ENCODE measurements around the gene MARCHF4. TPM values are rescaled to one million over a fixed set of nuclear protein-coding genes. Genes with fewer than 3 reads are reported as not detected.

MARCHF4 gene
- total and polyA plus RNA-seq, 2 of the 8 experiments (the other 6 are each of a cell fraction or from before 2014, with no cell fraction given) = 1.9 to 2.9 TPM

DNA sequence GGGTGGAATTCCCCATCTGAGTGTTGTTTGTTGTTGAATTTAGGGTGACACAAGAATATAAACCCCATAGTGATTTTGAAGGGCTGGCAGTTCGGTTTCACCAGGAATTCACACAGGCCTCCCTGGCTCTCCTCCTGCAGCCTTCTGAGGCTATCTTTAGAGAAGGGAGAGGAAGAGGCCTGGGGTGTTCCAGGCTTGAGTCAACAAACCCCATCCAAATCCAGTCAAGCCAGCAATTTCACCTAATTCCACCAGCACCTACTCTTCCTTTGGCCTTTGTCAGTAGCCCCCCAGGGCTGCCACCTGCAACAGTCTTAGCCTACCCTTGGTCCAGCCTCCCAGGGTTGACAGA lies 32.0 kb downstream of the MARCHF4 start:
- Histone ChIP-seq H3K23ac (ENCODE audit: insufficient read length) (no peak overlapping the region), H2BK15ac (ENCODE audit: low read length) (peak overlapping the region; percentile 55; the same call in 1 of the 2 replicates), H2AK5ac (ENCODE audit: low read depth, low read length) (no peak overlapping the region), H2BK12ac (ENCODE audit: low read depth, low read length) (0 out of 2 replicates have a peak overlapping the region, but pooled peaks have one; percentile 69), H3K4me3 (ENCODE audit: extremely low read depth in 1 of 4, insufficient read depth in 2 of 4, low read depth in 3 of 4, low read length in 4 of 4) (no peak overlapping the region), H3K4ac (replicated peaks; ENCODE audit: insufficient read length, low read depth, low read length) (no peak overlapping the region), H3K4me1 (replicated peaks in 1 of 4; ENCODE audit: control insufficient read depth in 3 of 4, insufficient read depth in 4 of 4, low read length in 3 of 4) (peaks cover 9 to 31% (median 27%) of the 10 kb centered on the region in 4 experiments), H2BK120ac (replicated peaks; ENCODE audit: low read depth, low read length) (peak overlapping the region; percentile 8), H3K36me3 (ENCODE audit: control insufficient read depth in 2 of 4, insufficient read depth in 4 of 4, low read length in 3 of 4) (no peaks in the 10 kb centered on the region), H3K9me3 (ENCODE audit: insufficient read depth in 2 of 2, low read depth in 1 of 2, low read length in 1 of 2) (no peaks in the 10 kb centered on the region), H2BK20ac (ENCODE audit: low read length) (peak overlapping the region; percentile 72; the same call in 1 of the 2 replicates), H3K4me2 (ENCODE audit: insufficient read depth in 1 of 2, low read depth in 2 of 2, low read length in 2 of 2) (peak overlapping the region; percentile 30 to 46), H3K14ac (ENCODE audit: insufficient read length) (no peak overlapping the region), H3K79me1 (ENCODE audit: low read depth, low read length) (no peaks in the 10 kb centered on the region), H3K27me3 (replicated peaks in 1 of 4; ENCODE audit: control insufficient read depth in 3 of 4, extremely low read depth in 1 of 4, insufficient read depth in 3 of 4, low read length in 3 of 4) (no peaks in the 10 kb centered on the region), H3K56ac (replicated peaks; ENCODE audit: insufficient read length, low read depth, low read length) (no peak overlapping the region), H2BK5ac (ENCODE audit: low read depth, low read length) (peak overlapping the region; percentile 0; the same call in 1 of the 2 replicates), H2AFZ (ENCODE audit: low read length) (no peak overlapping the region), H3K18ac (ENCODE audit: extremely low read depth, low read length) (peak overlapping the region; percentile 84; the same call in 1 of the 2 replicates), H4K20me1 (replicated peaks in 1 of 2; ENCODE audit: control insufficient read depth in 1 of 2, insufficient read depth in 2 of 2, low read length in 2 of 2) (no peaks in the 10 kb centered on the region), H4K91ac (replicated peaks; ENCODE audit: insufficient read length, low read length) (peak overlapping the region; percentile 5), H3K79me2 (ENCODE audit: control insufficient read depth in 1 of 2, insufficient read depth in 2 of 2, low read length in 2 of 2) (no peaks in the 10 kb centered on the region), H3K27ac (ENCODE audit: low read depth, low read length) (peak overlapping the region; percentile 58; the same call in 1 of the 2 replicates), H4K5ac (ENCODE audit: insufficient read length, low read depth, low read length) (peak overlapping the region; percentile 12), H3K23me2 (ENCODE audit: low read depth, low read length) (no peaks in the 10 kb centered on the region), H3K9ac (replicated peaks in 1 of 4; ENCODE audit: extremely low read depth in 1 of 4, low read depth in 3 of 4, low read length in 3 of 4) (peak overlapping the region in 1 of 4 experiments; percentile 16; a peak in 1 of 7 replicates), H4K8ac (ENCODE audit: extremely low read depth, insufficient read depth, low read length) (no peak overlapping the region)
- 36% methylated on average over 1 of the region's 1 CpG; no CpG with 5 or more reads in 1 of the 2 experiments for WGBS, 2 experiments (ENCODE audit: extremely low coverage in 1 of 2, insufficient coverage in 1 of 2, insufficient read length in 1 of 2, insufficient replicate concordance in 2 of 2, low coverage in 1 of 2, low lambda C conversion rate in 2 of 2, missing lambda C conversion rate in 1 of 2)
- CTCF ChIA-PET (ENCODE audit: partially characterized antibody) = interaction anchor here (0.8 to 1.9 kb wide), 4 partner anchors 11 to 64 kb away, joined by 3 to 7 read pairs (median 4); no protein-coding TSS in a partner anchor
- POLR2A ChIA-PET (ENCODE audit: partially characterized antibody) = interaction anchor here (1.1 to 2.1 kb wide), 3 partner anchors 9 to 158 kb away, joined by 4 to 6 read pairs (median 6); partner anchors contain the start of gene RPL37A
- FAIRE-seq (no peak), DNase-seq (ENCODE audit: low read depth in 1 of 2, low spot score in 2 of 2) (no peak)
- TF ChIP-seq KDM4A (IDR thresholded peaks at IDR 0.05; ENCODE audit: low read depth, low read length, severe bottlenecking) (no peak), MAFK (IDR thresholded peaks at IDR 0.05; ENCODE audit: low read depth, low read length) (no peak), CREB1 (IDR thresholded peaks at IDR 0.05) (no peak), POLR2A (IDR thresholded peaks at IDR 0.05; ENCODE audit: control extremely low read depth in 1 of 2, low read depth in 2 of 2, low read length in 2 of 2) (no peak), CBX8 (IDR thresholded peaks at IDR 0.05; ENCODE audit: borderline replicate concordance, low read depth, low read length) (no peak), GABPA (IDR thresholded peaks at IDR 0.05; ENCODE audit: borderline replicate concordance, insufficient read depth, low read length) (no peak), FOSL1 (IDR thresholded peaks at IDR 0.05; ENCODE audit: insufficient read depth, low read depth, low read length) (no peak), POLR2AphosphoS5 (IDR thresholded peaks at IDR 0.05; ENCODE audit: low read depth, low read length) (no peak), YY1 (IDR thresholded peaks at IDR 0.05; ENCODE audit: low read depth, low read length) (no peak), TEAD4 (IDR thresholded peaks at IDR 0.05; ENCODE audit: low read depth, low read length) (no peak)
- TF ChIP-seq, protein P1, sequence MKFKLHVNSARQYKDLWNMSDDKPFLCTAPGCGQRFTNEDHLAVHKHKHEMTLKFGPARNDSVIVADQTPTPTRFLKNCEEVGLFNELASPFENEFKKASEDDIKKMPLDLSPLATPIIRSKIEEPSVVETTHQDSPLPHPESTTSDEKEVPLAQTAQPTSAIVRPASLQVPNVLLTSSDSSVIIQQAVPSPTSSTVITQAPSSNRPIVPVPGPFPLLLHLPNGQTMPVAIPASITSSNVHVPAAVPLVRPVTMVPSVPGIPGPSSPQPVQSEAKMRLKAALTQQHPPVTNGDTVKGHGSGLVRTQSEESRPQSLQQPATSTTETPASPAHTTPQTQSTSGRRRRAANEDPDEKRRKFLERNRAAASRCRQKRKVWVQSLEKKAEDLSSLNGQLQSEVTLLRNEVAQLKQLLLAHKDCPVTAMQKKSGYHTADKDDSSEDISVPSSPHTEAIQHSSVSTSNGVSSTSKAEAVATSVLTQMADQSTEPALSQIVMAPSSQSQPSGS (IDR thresholded peaks at IDR 0.05; ENCODE audit: low read length) = no peak
- TF ChIP-seq, protein P2, sequence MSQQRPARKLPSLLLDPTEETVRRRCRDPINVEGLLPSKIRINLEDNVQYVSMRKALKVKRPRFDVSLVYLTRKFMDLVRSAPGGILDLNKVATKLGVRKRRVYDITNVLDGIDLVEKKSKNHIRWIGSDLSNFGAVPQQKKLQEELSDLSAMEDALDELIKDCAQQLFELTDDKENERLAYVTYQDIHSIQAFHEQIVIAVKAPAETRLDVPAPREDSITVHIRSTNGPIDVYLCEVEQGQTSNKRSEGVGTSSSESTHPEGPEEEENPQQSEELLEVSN (IDR thresholded peaks at IDR 0.05) = no peak

Measured in H1 (cell line).